H1 (cell line): Measurements from ENCODE around the gene CCDC8. TPM values are rescaled to one million over a fixed set of nuclear protein-coding genes. Genes with fewer than 3 reads are reported as not detected.

Source experiments
- CTCF ChIA-PET: fragments of 300-600 bp; sonication (Branson Sonifier 250); formaldehyde crosslinking; loops from one replicate; lab custom pipeline; 2021; ENCODE audit not compliant: partially characterized antibody; lab: Charles Lee
- POLR2A ChIA-PET: fragments of 300-600 bp; sonication (Branson Sonifier 250); formaldehyde crosslinking; loops from one replicate; lab custom pipeline; 2021; ENCODE audit warnings: inconsistent platforms; ENCODE audit not compliant: partially characterized antibody; lab: Charles Lee
- DNase-seq, 2 experiments: peaks; one replicate each; pipeline versions ENCODE4 v3.0.0 to v3.0.0-alpha.2; 2010 to 2022; ENCODE audit warnings: low spot score in 2 of 2, low read depth in 1 of 2, mixed read lengths in 1 of 2
- FAIRE-seq: peaks from 2 replicates; lab custom pipeline; 2011; peaks lifted over from hg19 to GRCh38; lab: Jason Lieb, UNC
- H2AFZ ChIP-seq: 2 replicates; pipeline ENCODE4 v1.8.1; 2012; ENCODE audit warnings: low read length, inconsistent platforms
- H2AK5ac ChIP-seq: 2 replicates; pipeline ENCODE4 v1.6.1; 2013; ENCODE audit warnings: low read depth, low read length
- H2BK120ac ChIP-seq: replicated peaks from 2 replicates; pipeline ENCODE3; 2013; ENCODE audit warnings: low read depth, low read length, inconsistent platforms
- H2BK12ac ChIP-seq: 2 replicates; pipeline ENCODE4 v1.6.1; 2013; ENCODE audit warnings: low read depth, low read length
- H2BK15ac ChIP-seq: 2 replicates; pipeline ENCODE4 v1.6.1; 2013; ENCODE audit warnings: low read length
- H2BK20ac ChIP-seq: 2 replicates; pipeline ENCODE4 v1.6.1; 2013; ENCODE audit warnings: low read length
- H2BK5ac ChIP-seq: 2 replicates; pipeline ENCODE4 v1.6.1; 2013; ENCODE audit warnings: low read depth, low read length
- H3K14ac ChIP-seq: 2 replicates; pipeline ENCODE4 v1.6.1; 2013; ENCODE audit warnings: inconsistent platforms; ENCODE audit not compliant: insufficient read length
- H3K18ac ChIP-seq: 2 replicates; pipeline ENCODE4 v1.6.1; 2013; ENCODE audit warnings: low read length; ENCODE audit errors: extremely low read depth
- H3K23ac ChIP-seq: 2 replicates; pipeline ENCODE4 v1.6.1; 2013; ENCODE audit warnings: inconsistent platforms; ENCODE audit not compliant: insufficient read length
- H3K23me2 ChIP-seq: 2 replicates; pipeline ENCODE4 v1.6.1; 2013; ENCODE audit warnings: low read depth, low read length
- H3K27ac ChIP-seq: 2 replicates; pipeline ENCODE4 v1.6.1; 2011; ENCODE audit warnings: low read depth, low read length, inconsistent platforms
- H3K27me3 ChIP-seq, 4 experiments: replicated peaks in 1 of 4; 1 replicate in 1 of 4; 2 replicates in 3 of 4; pipeline versions ENCODE4 v1.6.1 to v1.8.1; 2011 to 2013; ENCODE audit warnings: low read length in 3 of 4, mild to moderate bottlenecking in 3 of 4, inconsistent platforms in 2 of 4, mixed read lengths in 2 of 4, moderate library complexity in 1 of 4; ENCODE audit not compliant: control insufficient read depth in 3 of 4, insufficient read depth in 3 of 4; ENCODE audit errors: extremely low read depth in 1 of 4
- H3K36me3 ChIP-seq, 4 experiments: 2 replicates each; pipeline versions ENCODE4 v1.6.1 to v1.8.1; 2011 to 2013; ENCODE audit warnings: mild to moderate bottlenecking in 4 of 4, low read length in 3 of 4, moderate library complexity in 2 of 4, control low read depth in 1 of 4, inconsistent platforms in 1 of 4; ENCODE audit not compliant: insufficient read depth in 4 of 4, control insufficient read depth in 2 of 4
- H3K4ac ChIP-seq: replicated peaks from 2 replicates; pipeline ENCODE3; 2013; ENCODE audit warnings: low read length, low read depth, mixed read lengths, inconsistent platforms; ENCODE audit not compliant: insufficient read length
- H3K4me1 ChIP-seq, 4 experiments: replicated peaks in 1 of 4; 1 replicate in 1 of 4; 2 replicates in 3 of 4; pipeline versions ENCODE4 v1.6.1 to v1.8.1; 2011 to 2013; ENCODE audit warnings: low read length in 3 of 4, inconsistent platforms in 2 of 4, mixed read lengths in 1 of 4; ENCODE audit not compliant: insufficient read depth in 4 of 4, control insufficient read depth in 3 of 4
- H3K4me2 ChIP-seq, 2 experiments: 2 replicates each; pipeline versions ENCODE4 v1.6.1 to v1.8.1; 2011 to 2013; ENCODE audit warnings: low read depth in 2 of 2, low read length in 2 of 2, control low read depth in 1 of 2, inconsistent platforms in 1 of 2, mild to moderate bottlenecking in 1 of 2; ENCODE audit not compliant: insufficient read depth in 1 of 2
- H3K4me3 ChIP-seq, 4 experiments: fragments of 200-600, 300-600 bp in 1 of 4; sonication (generic), shearing (Covaris generic), sonication (Bioruptor Twin) in 1 of 4; 2 replicates each; pipeline versions ENCODE4 v1.5.1 to v1.8.1; 2011 to 2016; ENCODE audit warnings: low read length in 4 of 4, low read depth in 3 of 4, control low read depth in 2 of 4, inconsistent platforms in 2 of 4, mild to moderate bottlenecking in 2 of 4, mixed read lengths in 1 of 4, moderate library complexity in 1 of 4; ENCODE audit not compliant: insufficient read depth in 2 of 4; ENCODE audit errors: extremely low read depth in 1 of 4
- H3K56ac ChIP-seq: replicated peaks from 2 replicates; pipeline ENCODE3; 2013; ENCODE audit warnings: low read depth, mild to moderate bottlenecking, mixed read lengths, low read length, inconsistent platforms; ENCODE audit not compliant: insufficient read length
- H3K79me1 ChIP-seq: 2 replicates; pipeline ENCODE4 v1.6.1; 2013; ENCODE audit warnings: low read depth, low read length, control low read depth
- H3K79me2 ChIP-seq, 2 experiments: 2 replicates each; pipeline versions ENCODE4 v1.6.1 to v1.8.1; 2012 to 2013; ENCODE audit warnings: low read length in 2 of 2, mild to moderate bottlenecking in 2 of 2, inconsistent platforms in 1 of 2; ENCODE audit not compliant: insufficient read depth in 2 of 2, control insufficient read depth in 1 of 2
- H3K9ac ChIP-seq, 4 experiments: replicated peaks in 1 of 4; 1 replicate in 1 of 4; 2 replicates in 3 of 4; pipeline versions ENCODE4 v1.6.1 to v1.8.1; 2011 to 2013; ENCODE audit warnings: low read depth in 3 of 4, low read length in 3 of 4, control low read depth in 2 of 4, mild to moderate bottlenecking in 2 of 4, moderate library complexity in 2 of 4, inconsistent platforms in 1 of 4; ENCODE audit errors: extremely low read depth in 1 of 4
- H3K9me3 ChIP-seq, 2 experiments: 2 replicates each; pipeline versions ENCODE4 v1.6.1 to v1.8.1; 2012 to 2013; ENCODE audit warnings: mild to moderate bottlenecking in 2 of 2, moderate library complexity in 2 of 2, control low read depth in 1 of 2, inconsistent platforms in 1 of 2, low read depth in 1 of 2, low read length in 1 of 2, mixed read lengths in 1 of 2; ENCODE audit not compliant: insufficient read depth in 2 of 2
- H4K20me1 ChIP-seq, 2 experiments: replicated peaks in 1 of 2; 2 replicates each; pipeline versions ENCODE3 to v1.8.1; 2011 to 2013; ENCODE audit warnings: inconsistent platforms in 2 of 2, low read length in 2 of 2, mild to moderate bottlenecking in 1 of 2; ENCODE audit not compliant: insufficient read depth in 2 of 2, control insufficient read depth in 1 of 2
- H4K5ac ChIP-seq: 2 replicates; pipeline ENCODE4 v1.6.1; 2013; ENCODE audit warnings: low read length, low read depth, mixed read lengths, inconsistent platforms; ENCODE audit not compliant: insufficient read length
- H4K8ac ChIP-seq: 2 replicates; pipeline ENCODE4 v1.8.0; 2013; ENCODE audit warnings: mild to moderate bottlenecking, moderate library complexity, low read length, inconsistent platforms; ENCODE audit not compliant: insufficient read depth; ENCODE audit errors: extremely low read depth
- H4K91ac ChIP-seq: replicated peaks from 2 replicates; pipeline ENCODE3; 2013; ENCODE audit warnings: low read length, mixed read lengths, inconsistent platforms; ENCODE audit not compliant: insufficient read length
- CEBPB ChIP-seq: IDR thresholded peaks from 2 replicates; pipeline ENCODE4 v1.6.1; 2012; ENCODE audit warnings: low read depth, low read length
- EGR1 ChIP-seq: IDR thresholded peaks from 2 replicates; pipeline ENCODE4 v1.6.1; 2011; ENCODE audit warnings: low read depth, low read length, borderline replicate concordance
- POLR2AphosphoS5 ChIP-seq: IDR thresholded peaks from 2 replicates; pipeline ENCODE4 v1.6.1; 2011; ENCODE audit warnings: low read depth, low read length
- WGBS, 2 experiments: shearing (Covaris generic) in 1 of 2; methylation state at CpG; one replicate each; pipeline versions ENCODE4 v1.1.6 to v1.1.7; 2013 to 2015; ENCODE audit warnings: low lambda C conversion rate in 2 of 2, mixed read lengths in 2 of 2, inconsistent platforms in 1 of 2, low coverage in 1 of 2, missing lambda C conversion rate in 1 of 2; ENCODE audit not compliant: insufficient replicate concordance in 2 of 2, insufficient coverage in 1 of 2, insufficient read length in 1 of 2; ENCODE audit errors: extremely low coverage in 1 of 2, missing lambda C conversion rate in 1 of 2; 5-methylcytosine and 5-hydroxymethylcytosine counted together
- polyA plus RNA-seq, 7 experiments: library from polyadenylated mRNA; depleted of rRNA in 3 of 7; stranded (reverse) in 5 of 7; unstranded in 2 of 7; fragments of >200 nt in 5 of 7; fragments of 200-250 nt in 2 of 7; gene quantifications; 1 replicate in 5 of 7; 2 replicates in 1 of 7; 4 replicates in 1 of 7; pipeline versions ENCODE4 v1.2.1 to v1.2.3, GENCODE V29; 2011 to 2013; ENCODE audit warnings: missing spikeins in 2 of 7, mixed read lengths in 2 of 7
- total RNA-seq: library from RNA; stranded (reverse); fragmentation: NEBNext Ultra II Directional; extraction: Animal tissue kit (Norgen Biotek cat#: 25700); gene quantifications from 2 replicates; pipeline ENCODE4 v1.2.1, GENCODE V29; 2021

CCDC8 gene
- total and polyA plus RNA-seq, 2 of the 8 experiments (the other 6 are each of a cell fraction or from before 2014, with no cell fraction given): 4.9 to 13.6 TPM

- H3K4ac ChIP-seq: peak overlapping the region; percentile 92
- H3K27ac ChIP-seq: no peak overlapping the region
- H3K27me3 ChIP-seq: peaks cover 0 to 42% (median 26%) of the 10 kb centered on the region in 4 experiments; a peak in 6 of 7 replicates
- peak overlapping the region in 2 of 4 experiments; percentile 13 to 64; a peak in 1 of 7 replicates for H3K9ac ChIP-seq
- no peak for TF ChIP-seq EGR1
- TF ChIP-seq POLR2AphosphoS5: 0 out of 2 replicates have a peak, but pooled peaks have one; percentile 28
- no peak for TF ChIP-seq CEBPB
- TF ChIP-seq, all 59 proteins: peak for 1
- Histone ChIP-seq H3K14ac (peak overlapping the region; percentile 4), H3K9me3 (no peaks in the 10 kb centered on the region), H2BK5ac (peak overlapping the region; percentile 87), H2AK5ac (peak overlapping the region; percentile 94), H3K23me2 (peaks cover 33% of the 10 kb centered on the region), H4K20me1 (peaks cover 8 to 14% of the 10 kb centered on the region in 2 experiments), H2BK12ac (peak overlapping the region; percentile 91; the same call in 1 of the 2 replicates), H3K4me3 (peak overlapping the region; percentile 25 to 63 (median 40); a peak in 7 of 8 replicates), H4K5ac (peak overlapping the region; percentile 84), H4K91ac (peak overlapping the region; percentile 94), H3K18ac (peak overlapping the region; percentile 94), H4K8ac (0 out of 2 replicates have a peak overlapping the region, but pooled peaks have one; percentile 57), H3K79me1 (peaks cover 3% of the 10 kb centered on the region), H3K23ac (no peak overlapping the region), H3K4me1 (peaks cover 0 to 29% (median 21%) of the 10 kb centered on the region in 4 experiments; a peak in 5 of 7 replicates), H2AFZ (no peak overlapping the region), H3K79me2 (peaks cover 0 to 16% of the 10 kb centered on the region in 2 experiments; a peak in 2 of 4 replicates), H2BK20ac (peak overlapping the region; percentile 94; the same call in 1 of the 2 replicates), H2BK120ac (peak overlapping the region; percentile 77), H3K4me2 (peak overlapping the region; percentile 80 to 89), H3K56ac (no peak overlapping the region), H2BK15ac (peak overlapping the region; percentile 89), H3K36me3 (0 out of 8 replicates have a peak, but pooled peaks cover 0 to 2% (median 0%) of the 10 kb centered on the region in 4 experiments)
- DNase-seq (no peak), FAIRE-seq (no peak)
- 47% methylated on average over 20 of the region's 23 CpGs; no CpG with 5 or more reads in 1 of the 2 experiments for WGBS, 2 experiments
- ChIA-PET POLR2A (interaction anchor here (0.7 to 1.8 kb wide), 9 partner anchors 9 to 90 kb away, joined by 3 to 5 read pairs (median 3); partner anchors contain the start of genes PNMA8A and PNMA8B), CTCF (interaction anchor here (0.7 to 15.2 kb wide), 11 partner anchors 8 to 121 kb away, joined by 3 to 254 read pairs (median 4); no protein-coding TSS in a partner anchor)
Observed at GRCh38 chr19:46407856-46408663, 5.3 kb downstream of the CCDC8 start.
